HG03139 (cell line): Measurements from ENCODE around the gene CLDN6.

Experiments used
- ATAC-seq: cut with Tn5 transposase; IDR thresholded peaks from one replicate; pipeline ENCODE4 v1.9.1; 2021; ENCODE audit not compliant: unreplicated experiment

Gene CLDN6

DNA sequence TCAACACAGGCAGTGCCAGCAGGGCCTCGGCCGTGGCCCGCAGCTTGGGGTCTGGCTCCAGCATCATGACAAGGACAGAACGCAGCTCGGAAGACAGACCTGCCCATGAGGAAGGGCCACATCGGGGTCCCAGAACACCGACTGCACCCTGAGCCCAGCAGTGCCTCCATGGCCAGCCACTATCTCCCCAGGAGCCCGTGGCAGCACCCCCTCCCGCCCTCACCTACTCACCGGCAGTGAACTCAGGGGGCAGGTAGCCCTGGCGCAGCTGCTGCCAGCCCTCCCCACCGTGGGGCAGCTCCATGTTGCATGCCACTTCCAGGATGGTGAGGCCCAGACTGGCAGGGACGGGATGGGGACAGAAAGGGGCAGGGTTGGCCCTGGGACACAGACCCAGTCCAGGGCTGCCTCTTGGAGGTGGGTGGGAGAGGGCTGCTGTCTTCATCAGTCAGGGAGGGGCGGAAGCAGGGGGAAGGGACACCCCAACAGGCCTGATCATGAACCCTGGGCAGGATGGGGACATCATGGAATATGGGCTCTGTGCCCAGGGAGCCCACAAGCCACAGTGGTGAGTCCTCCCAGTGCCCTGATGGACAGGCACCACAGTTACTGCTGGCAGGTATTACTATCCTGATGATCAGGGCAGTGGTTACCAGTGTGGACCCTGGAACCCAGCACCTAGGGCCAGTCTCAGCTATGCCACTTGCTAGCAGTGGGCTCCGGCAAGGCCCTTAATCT, 43.5 kb downstream of the CLDN6 start:
- no peak for ATAC-seq

- ATAC-seq: no peak
Measured at GRCh38 chr16:2973605-2974318, 44.2 kb downstream of the CLDN6 start.

DNA sequence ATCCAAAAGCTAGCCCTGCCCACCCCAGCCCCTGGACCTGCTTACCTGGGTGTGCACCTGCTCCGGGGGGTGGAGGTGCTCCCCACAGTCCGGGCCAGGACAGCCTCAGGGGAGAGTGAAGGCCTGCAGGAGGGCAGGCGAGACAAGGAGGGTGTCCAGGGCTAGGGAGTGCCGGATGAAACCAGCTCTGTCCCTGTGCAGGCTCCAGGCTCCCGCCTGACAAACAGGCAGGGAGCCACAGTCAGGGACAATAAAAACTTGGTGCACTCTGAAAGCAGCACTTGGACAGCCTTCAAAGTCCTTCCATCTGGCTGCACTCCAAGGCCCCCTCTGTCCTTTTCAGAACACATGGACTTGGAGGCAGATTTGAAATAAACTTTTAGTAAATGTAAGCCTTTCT, 44.9 kb downstream of the CLDN6 start:
- ATAC-seq: no peak

DNA sequence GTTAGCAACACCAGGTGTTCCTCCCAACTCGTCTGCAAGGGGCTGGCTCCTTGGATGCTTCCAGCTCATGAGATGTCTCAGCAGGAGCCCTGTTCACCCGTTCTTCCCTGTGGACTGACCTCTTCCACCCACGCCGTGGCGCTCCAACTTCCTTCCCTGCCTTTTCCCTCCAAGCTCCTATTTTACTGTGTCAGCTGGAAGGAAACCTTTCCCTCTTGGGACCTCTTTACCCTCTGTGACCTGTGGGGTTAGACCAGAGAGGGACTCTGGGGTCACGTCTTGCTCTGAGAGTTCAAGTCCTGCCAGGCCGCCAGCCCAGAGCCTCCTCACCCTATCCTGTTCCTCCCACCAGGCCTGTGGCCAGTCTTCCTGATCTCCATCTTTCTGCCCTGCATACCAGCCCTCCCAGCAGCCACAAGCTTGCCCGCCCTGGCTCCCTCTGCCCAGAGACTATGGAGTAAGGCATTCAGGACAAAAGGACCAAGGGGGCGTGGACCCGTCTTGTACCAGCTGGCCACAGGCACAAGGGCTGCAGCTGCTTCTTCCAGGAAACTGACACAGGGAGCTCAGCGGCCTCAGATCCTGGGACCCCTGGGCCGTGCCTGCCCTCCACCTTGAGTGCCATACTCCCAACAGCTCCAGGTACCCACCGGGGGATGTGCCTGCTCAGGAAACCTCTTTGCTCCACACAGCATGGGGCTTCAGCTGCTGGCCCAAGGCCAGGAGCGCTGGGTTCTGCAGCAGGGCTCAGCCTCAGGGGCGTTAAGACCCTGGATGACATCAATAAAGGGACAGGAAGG, 45.8 kb downstream of the CLDN6 start:
- no peak for ATAC-seq

DNA sequence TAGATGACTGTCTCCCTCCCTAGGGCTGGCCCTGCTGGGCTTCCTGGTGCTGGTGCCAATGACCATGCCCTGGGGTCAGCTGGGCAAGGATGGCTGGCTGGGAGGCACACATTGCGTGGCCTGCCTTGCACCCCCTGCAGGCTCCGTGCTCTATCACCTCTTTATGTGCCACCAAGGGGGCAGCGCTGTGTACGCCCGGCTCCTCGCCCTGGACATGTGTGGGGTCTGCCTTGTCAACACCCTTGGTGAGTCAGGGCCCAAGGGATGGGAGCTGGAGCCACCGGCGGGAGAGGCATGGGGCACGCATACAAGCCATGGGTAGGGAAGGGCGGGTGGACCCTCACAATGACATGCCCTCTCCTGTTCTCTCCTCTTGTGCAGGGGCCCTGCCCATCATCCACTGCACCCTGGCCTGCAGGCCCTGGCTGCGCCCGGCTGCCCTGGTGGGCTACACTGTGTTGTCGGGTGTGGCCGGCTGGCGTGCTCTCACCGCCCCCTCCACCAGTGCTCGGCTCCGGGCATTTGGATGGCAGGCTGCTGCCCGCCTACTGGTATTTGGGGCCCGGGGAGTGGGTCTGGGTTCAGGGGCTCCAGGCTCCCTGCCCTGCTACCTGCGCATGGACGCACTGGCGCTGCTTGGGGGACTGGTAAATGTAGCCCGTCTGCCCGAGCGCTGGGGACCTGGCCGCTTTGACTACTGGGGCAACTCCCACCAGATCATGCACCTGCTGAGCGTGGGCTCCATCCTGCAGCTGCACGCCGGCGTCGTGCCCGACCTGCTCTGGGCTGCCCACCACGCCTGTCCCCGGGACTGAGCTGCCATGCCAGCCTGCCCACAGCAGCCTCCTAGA, 46.6 kb downstream of the CLDN6 start:
- no peak for ATAC-seq

- ATAC-seq: no peak
Measured at GRCh38 chr16:2970563-2970962, 47.4 kb downstream of the CLDN6 start.

- ATAC-seq: no peak
Measured at GRCh38 chr16:2969545-2970521, 48.1 kb downstream of the CLDN6 start.

- ATAC-seq: peak; percentile 58
Measured at GRCh38 chr16:2968738-2969544, 49.0 kb downstream of the CLDN6 start, which contains the start of gene PAQR4. Gene PAQR4 (plus strand): TSS chr16:2969348. CDS start chr16:2969675, 327 bp downstream.

- no peak for ATAC-seq
Measured at GRCh38 chr16:2968368-2968737, 49.6 kb downstream of the CLDN6 start.

DNA sequence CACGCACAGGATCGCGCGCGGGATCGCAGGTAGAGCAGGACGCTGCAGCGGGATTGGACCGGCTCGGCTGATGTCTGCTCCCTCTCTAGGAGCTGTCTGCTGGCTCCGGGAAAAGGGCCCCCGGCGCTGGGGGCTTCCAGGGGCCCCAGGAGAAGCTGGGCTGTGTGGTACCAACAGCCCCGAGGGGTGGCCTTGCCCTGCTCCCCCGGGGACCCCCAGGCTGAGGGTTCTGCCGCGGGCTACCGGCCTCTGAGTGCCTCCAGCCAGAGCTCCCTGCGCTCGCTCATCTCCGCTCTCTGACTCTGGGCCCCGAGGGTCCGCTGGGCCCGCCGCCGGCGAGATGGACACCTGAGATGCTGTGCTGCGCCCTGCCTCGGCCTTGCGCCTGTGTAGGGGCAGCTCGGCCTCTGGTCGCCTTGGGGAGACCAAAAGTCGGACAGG, 50.2 kb downstream of the CLDN6 start:
- no peak for ATAC-seq

- ATAC-seq: no peak
Measured at GRCh38 chr16:2967211-2967631, 50.8 kb downstream of the CLDN6 start.

- ATAC-seq: no peak
Measured at GRCh38 chr16:2966808-2967191, 51.2 kb downstream of the CLDN6 start.

DNA sequence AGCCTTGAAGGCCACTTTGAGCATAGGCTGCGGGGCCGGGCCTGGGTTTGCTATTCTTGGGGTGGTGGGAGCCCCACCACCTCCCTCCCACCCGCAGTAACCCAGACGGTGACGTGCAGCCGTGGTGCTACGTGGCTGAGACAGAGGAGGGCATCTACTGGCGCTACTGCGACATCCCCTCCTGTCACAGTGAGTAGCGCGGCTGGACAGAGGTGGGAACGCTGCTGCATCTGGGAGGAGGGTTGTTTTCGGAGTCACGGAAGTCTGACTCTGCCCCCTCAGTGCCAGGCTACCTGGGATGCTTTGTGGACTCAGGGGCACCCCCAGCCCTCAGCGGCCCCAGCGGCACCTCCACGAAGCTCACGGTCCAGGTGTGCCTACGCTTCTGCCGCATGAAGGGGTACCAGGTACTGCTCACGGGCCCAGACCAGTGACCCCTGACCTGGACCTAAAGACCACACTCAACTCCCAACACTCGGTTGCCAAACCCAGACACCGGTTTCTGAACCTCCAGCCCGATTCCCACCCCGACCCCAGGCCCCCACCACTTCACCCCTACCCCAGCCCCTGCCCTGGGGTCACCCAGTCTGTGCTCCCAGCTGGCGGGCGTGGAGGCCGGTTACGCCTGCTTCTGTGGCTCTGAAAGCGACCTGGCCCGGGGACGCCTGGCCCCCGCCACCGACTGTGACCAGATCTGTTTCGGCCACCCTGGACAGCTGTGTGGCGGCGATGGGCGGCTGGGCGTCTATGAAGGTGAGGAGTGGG, 51.8 kb downstream of the CLDN6 start:
- no peak for ATAC-seq
